Measurements from ENCODE around the gene SEC24A.
A peak's percentile ranks its signal among the peaks of the same experiment; 100 is the strongest.
"Not testable (repeated sequence)": the region's sequence is repeated elsewhere in the genome, so short reads cannot be mapped to it uniquely, and the experiment has no call there.

The SEC24A gene

DNA sequence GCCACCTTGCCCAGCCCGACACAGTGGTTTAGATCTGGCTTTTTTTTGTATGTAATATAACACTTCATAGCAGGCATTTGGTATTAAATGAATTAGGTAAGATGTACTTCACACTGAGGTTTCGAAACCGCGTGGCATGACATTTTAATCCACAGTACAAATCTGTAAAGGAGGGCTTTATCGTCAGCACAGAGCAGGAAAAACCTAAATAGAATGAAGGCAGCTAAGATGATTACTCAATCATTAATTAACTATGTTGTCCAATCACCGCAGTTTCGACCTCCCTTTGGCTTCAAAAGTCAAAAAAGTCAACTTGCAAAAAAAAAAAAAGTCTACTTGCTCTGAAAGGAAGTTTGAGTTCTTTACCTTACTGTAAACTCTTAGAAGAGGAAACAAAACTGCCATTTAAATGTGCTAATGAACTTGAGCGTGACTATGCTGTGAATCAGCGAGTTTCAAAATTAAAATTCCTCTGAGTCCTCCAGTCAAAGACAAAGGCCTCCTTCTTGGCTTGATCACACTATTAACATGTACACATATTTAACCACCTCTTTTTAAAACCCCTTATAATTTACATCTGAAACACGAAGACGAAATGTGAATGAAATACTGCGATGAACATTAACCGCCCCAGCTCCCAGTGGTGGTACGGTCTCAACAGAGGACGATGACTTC, 698 bp upstream of the SEC24A start:
- H3K27ac ChIP-seq (ENCODE audit: insufficient read depth, low read length, poor library complexity, severe bottlenecking) = peak overlapping the region; percentile 98
- H3K27me3 ChIP-seq (replicated peaks; ENCODE audit: control insufficient read depth, insufficient read depth, low read length, poor library complexity, severe bottlenecking) = no peaks in the 10 kb centered on the region
- H3K4me3 ChIP-seq (ENCODE audit: insufficient read depth, low read depth, low read length, poor library complexity, severe bottlenecking) = peak overlapping the region; percentile 92
- no peaks in the 10 kb centered on the region for H3K9me3 ChIP-seq (ENCODE audit: control insufficient read depth, low read length)
- DNase-seq = peak in 1 of 3 donors; percentile 7
- no peaks in the 10 kb centered on the region for H3K36me3 ChIP-seq (ENCODE audit: control insufficient read depth, insufficient read depth, low read length)
- peaks cover 6% of the 10 kb centered on the region for H3K4me1 ChIP-seq (ENCODE audit: control insufficient read depth, insufficient read depth, low read length, poor library complexity, severe bottlenecking)

- DNase-seq = no peak
- H3K36me3 ChIP-seq (ENCODE audit: control insufficient read depth, insufficient read depth, low read length) = no peaks in the 10 kb centered on the region
These were observed 714 bp downstream of the SEC24A start for GRCh38 chr5:134649163-134649835.

DNA sequence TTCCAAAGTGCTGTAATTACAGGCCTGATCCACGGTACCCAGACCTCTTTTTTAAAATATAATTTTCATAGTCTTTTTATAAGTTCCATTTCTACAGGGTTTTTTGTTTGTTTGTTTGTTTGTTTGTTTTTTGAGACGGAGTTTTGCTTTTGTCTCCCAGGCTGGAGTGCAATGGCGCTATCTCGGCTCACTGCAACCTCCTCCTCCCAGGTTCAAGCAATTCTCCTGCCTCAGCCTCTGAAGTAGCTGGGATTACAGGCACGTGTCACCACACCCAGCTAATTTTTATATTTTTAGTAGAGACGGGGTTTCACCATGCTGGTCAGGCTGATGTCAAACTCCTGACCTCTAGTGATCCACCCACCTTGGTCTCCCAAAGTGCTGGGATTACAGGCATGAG, 2.1 kb downstream of the SEC24A start:
- H3K4me1 ChIP-seq (ENCODE audit: control insufficient read depth, insufficient read depth, low read length, poor library complexity, severe bottlenecking); H3K4me3 ChIP-seq (ENCODE audit: insufficient read depth, low read depth, low read length, poor library complexity, severe bottlenecking); H3K36me3 ChIP-seq (ENCODE audit: control insufficient read depth, insufficient read depth, low read length); H3K27me3 ChIP-seq (replicated peaks; ENCODE audit: control insufficient read depth, insufficient read depth, low read length, poor library complexity, severe bottlenecking); H3K27ac ChIP-seq (ENCODE audit: insufficient read depth, low read length, poor library complexity, severe bottlenecking); DNase-seq; H3K9me3 ChIP-seq (ENCODE audit: control insufficient read depth, low read length): not testable (repeated sequence)

More at GRCh38 chr5:134649163-134649835, 714 bp downstream of the SEC24A start:
- Histone ChIP-seq H3K9me3 (ENCODE audit: control insufficient read depth, low read length) (no peaks in the 10 kb centered on the region), H3K4me1 (ENCODE audit: control insufficient read depth, insufficient read depth, low read length, poor library complexity, severe bottlenecking) (peaks cover 6% of the 10 kb centered on the region), H3K27ac (ENCODE audit: insufficient read depth, low read length, poor library complexity, severe bottlenecking) (peak overlapping the region; percentile 98), H3K4me3 (ENCODE audit: insufficient read depth, low read depth, low read length, poor library complexity, severe bottlenecking) (peak overlapping the region; percentile 92), H3K27me3 (replicated peaks; ENCODE audit: control insufficient read depth, insufficient read depth, low read length, poor library complexity, severe bottlenecking) (no peaks in the 10 kb centered on the region)

DNA sequence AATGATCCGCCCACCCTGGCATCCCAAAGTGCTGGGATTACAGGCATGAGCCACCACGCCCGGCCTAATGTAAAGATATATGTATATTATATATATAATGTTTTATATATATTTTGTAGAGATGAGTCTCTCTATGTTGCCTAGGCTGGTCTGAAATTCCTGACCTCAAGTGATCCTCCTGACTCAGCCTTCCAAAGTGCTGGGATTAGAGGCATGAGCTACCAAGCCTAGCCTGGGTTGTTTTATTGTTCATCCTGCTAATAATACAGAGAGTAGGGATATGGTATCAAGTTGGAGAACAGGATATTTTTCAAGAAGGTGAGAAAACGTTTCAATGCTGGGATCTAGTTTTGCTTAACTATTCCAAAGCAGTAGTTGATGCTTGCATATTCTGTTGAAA, 2.9 kb downstream of the SEC24A start:
- Histone ChIP-seq H3K4me3 (ENCODE audit: insufficient read depth, low read depth, low read length, poor library complexity, severe bottlenecking) (no peak overlapping the region), H3K9me3 (ENCODE audit: control insufficient read depth, low read length) (no peaks in the 10 kb centered on the region), H3K4me1 (ENCODE audit: control insufficient read depth, insufficient read depth, low read length, poor library complexity, severe bottlenecking) (peaks cover 6% of the 10 kb centered on the region), H3K27ac (ENCODE audit: insufficient read depth, low read length, poor library complexity, severe bottlenecking) (no peak overlapping the region), H3K27me3 (replicated peaks; ENCODE audit: control insufficient read depth, insufficient read depth, low read length, poor library complexity, severe bottlenecking) (no peaks in the 10 kb centered on the region), H3K36me3 (ENCODE audit: control insufficient read depth, insufficient read depth, low read length) (no peaks in the 10 kb centered on the region)
- DNase-seq = no peak

DNA sequence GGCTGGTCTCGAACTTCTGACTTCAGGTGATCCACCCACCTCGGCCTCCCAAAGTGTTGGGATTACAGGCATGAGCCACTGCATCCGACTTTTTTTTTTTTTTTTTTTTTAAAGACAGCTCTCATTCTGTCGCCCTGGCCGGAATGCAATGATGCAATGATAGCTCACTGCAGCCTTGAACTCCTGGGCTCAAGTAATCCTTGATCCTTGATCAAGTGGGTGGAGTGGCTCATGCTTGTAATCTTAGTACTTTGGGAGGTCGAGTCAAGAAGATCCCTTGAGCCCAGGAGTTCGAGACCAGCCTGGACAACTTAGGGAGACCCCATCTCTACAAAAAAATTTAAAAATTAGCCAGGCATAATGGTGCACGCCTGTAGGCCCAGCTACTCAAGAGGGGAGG, 8.1 kb downstream of the SEC24A start:
- H3K4me3 ChIP-seq (ENCODE audit: insufficient read depth, low read depth, low read length, poor library complexity, severe bottlenecking) = no peak overlapping the region
- no peaks in the 10 kb centered on the region for H3K27me3 ChIP-seq (replicated peaks; ENCODE audit: control insufficient read depth, insufficient read depth, low read length, poor library complexity, severe bottlenecking)
- no peaks in the 10 kb centered on the region for H3K4me1 ChIP-seq (ENCODE audit: control insufficient read depth, insufficient read depth, low read length, poor library complexity, severe bottlenecking)
- H3K27ac ChIP-seq (ENCODE audit: insufficient read depth, low read length, poor library complexity, severe bottlenecking) = no peak overlapping the region
- peaks cover 6% of the 10 kb centered on the region for H3K36me3 ChIP-seq (ENCODE audit: control insufficient read depth, insufficient read depth, low read length)
- DNase-seq = no peak
- no peaks in the 10 kb centered on the region for H3K9me3 ChIP-seq (ENCODE audit: control insufficient read depth, low read length)

DNA sequence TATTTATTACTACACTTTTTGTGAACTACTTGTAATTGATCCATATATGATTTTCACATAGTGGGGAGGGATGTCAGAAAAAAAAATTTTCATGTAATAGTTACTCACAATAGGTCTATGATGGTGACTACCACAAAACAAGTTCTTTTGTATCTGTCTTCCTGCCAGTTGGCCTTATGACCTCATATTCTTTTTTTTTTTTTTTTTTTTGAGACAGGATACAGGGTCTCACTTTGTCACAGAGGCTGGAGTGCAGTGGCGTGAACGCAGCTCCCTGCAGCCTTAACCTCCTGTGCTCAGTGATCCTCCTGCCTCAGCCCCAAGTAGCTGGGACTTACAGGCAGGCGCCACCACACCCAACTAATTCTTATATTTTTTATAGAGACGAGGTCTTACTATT, 10.9 kb downstream of the SEC24A start:
- H3K36me3 ChIP-seq (ENCODE audit: control insufficient read depth, insufficient read depth, low read length) = peaks cover 15% of the 10 kb centered on the region

GRCh38 chr5:134659922-134660321, 11.3 kb downstream of the SEC24A start:
- no peaks in the 10 kb centered on the region for H3K4me1 ChIP-seq (ENCODE audit: control insufficient read depth, insufficient read depth, low read length, poor library complexity, severe bottlenecking)
- H3K4me3 ChIP-seq (ENCODE audit: insufficient read depth, low read depth, low read length, poor library complexity, severe bottlenecking) = no peak overlapping the region
- H3K27ac ChIP-seq (ENCODE audit: insufficient read depth, low read length, poor library complexity, severe bottlenecking) = no peak overlapping the region
- no peaks in the 10 kb centered on the region for H3K9me3 ChIP-seq (ENCODE audit: control insufficient read depth, low read length)
- no peaks in the 10 kb centered on the region for H3K27me3 ChIP-seq (replicated peaks; ENCODE audit: control insufficient read depth, insufficient read depth, low read length, poor library complexity, severe bottlenecking)
- peaks cover 15% of the 10 kb centered on the region for H3K36me3 ChIP-seq (ENCODE audit: control insufficient read depth, insufficient read depth, low read length)
- DNase-seq = no peak

More for the DNA sequence above, 10.9 kb downstream of the SEC24A start:
- DNase-seq = no peak
- H3K27me3 ChIP-seq (replicated peaks; ENCODE audit: control insufficient read depth, insufficient read depth, low read length, poor library complexity, severe bottlenecking) = no peaks in the 10 kb centered on the region
- H3K4me1 ChIP-seq (ENCODE audit: control insufficient read depth, insufficient read depth, low read length, poor library complexity, severe bottlenecking) = no peaks in the 10 kb centered on the region
- H3K4me3 ChIP-seq (ENCODE audit: insufficient read depth, low read depth, low read length, poor library complexity, severe bottlenecking) = no peak overlapping the region
- no peaks in the 10 kb centered on the region for H3K9me3 ChIP-seq (ENCODE audit: control insufficient read depth, low read length)
- H3K27ac ChIP-seq (ENCODE audit: insufficient read depth, low read length, poor library complexity, severe bottlenecking) = no peak overlapping the region

GRCh38 chr5:134662971-134663370, 14.4 kb downstream of the SEC24A start:
- H3K36me3 ChIP-seq (ENCODE audit: control insufficient read depth, insufficient read depth, low read length) = peaks cover 25% of the 10 kb centered on the region

GRCh38 chr5:134664448-134664847, 15.9 kb downstream of the SEC24A start:
- no peak for DNase-seq
- Histone ChIP-seq H3K4me3 (ENCODE audit: insufficient read depth, low read depth, low read length, poor library complexity, severe bottlenecking) (no peak overlapping the region), H3K9me3 (ENCODE audit: control insufficient read depth, low read length) (no peaks in the 10 kb centered on the region), H3K27ac (ENCODE audit: insufficient read depth, low read length, poor library complexity, severe bottlenecking) (no peak overlapping the region), H3K36me3 (ENCODE audit: control insufficient read depth, insufficient read depth, low read length) (peaks cover 25% of the 10 kb centered on the region), H3K27me3 (replicated peaks; ENCODE audit: control insufficient read depth, insufficient read depth, low read length, poor library complexity, severe bottlenecking) (no peaks in the 10 kb centered on the region), H3K4me1 (ENCODE audit: control insufficient read depth, insufficient read depth, low read length, poor library complexity, severe bottlenecking) (no peaks in the 10 kb centered on the region)

More at GRCh38 chr5:134662971-134663370, 14.4 kb downstream of the SEC24A start:
- Histone ChIP-seq H3K27ac (ENCODE audit: insufficient read depth, low read length, poor library complexity, severe bottlenecking) (no peak overlapping the region), H3K27me3 (replicated peaks; ENCODE audit: control insufficient read depth, insufficient read depth, low read length, poor library complexity, severe bottlenecking) (no peaks in the 10 kb centered on the region), H3K9me3 (ENCODE audit: control insufficient read depth, low read length) (no peaks in the 10 kb centered on the region), H3K4me3 (ENCODE audit: insufficient read depth, low read depth, low read length, poor library complexity, severe bottlenecking) (no peak overlapping the region), H3K4me1 (ENCODE audit: control insufficient read depth, insufficient read depth, low read length, poor library complexity, severe bottlenecking) (no peaks in the 10 kb centered on the region)
- no peak for DNase-seq

GRCh38 chr5:134673546-134673945, 25.0 kb downstream of the SEC24A start:
- not testable (repeated sequence) for H3K27ac ChIP-seq (ENCODE audit: insufficient read depth, low read length, poor library complexity, severe bottlenecking); H3K9me3 ChIP-seq (ENCODE audit: control insufficient read depth, low read length); DNase-seq; H3K4me1 ChIP-seq (ENCODE audit: control insufficient read depth, insufficient read depth, low read length, poor library complexity, severe bottlenecking); H3K27me3 ChIP-seq (replicated peaks; ENCODE audit: control insufficient read depth, insufficient read depth, low read length, poor library complexity, severe bottlenecking); H3K4me3 ChIP-seq (ENCODE audit: insufficient read depth, low read depth, low read length, poor library complexity, severe bottlenecking)
- H3K36me3 ChIP-seq (ENCODE audit: control insufficient read depth, insufficient read depth, low read length) = peaks cover 33% of the 10 kb centered on the region

Data from effector memory CD4-positive, alpha-beta T cell (primary cell).